Liver (tissue), 9 donors: ENCODE measurements around the gene FAM171A1. TPM values are rescaled to one million over a fixed set of nuclear protein-coding genes. Genes with fewer than 3 reads are reported as not detected.

Experiments
- DNase-seq: peaks from one replicate; pipeline ENCODE4 v3.0.0-alpha.2; 2017; ENCODE audit warnings: low spot score
- H3K27ac ChIP-seq, 2 donors: one replicate each; pipeline ENCODE4 v1.7.0; 2013; ENCODE audit warnings: inconsistent platforms in 2 of 2, low read length in 2 of 2, control low read depth in 1 of 2, low read depth in 1 of 2, mild to moderate bottlenecking in 1 of 2
- H3K27me3 ChIP-seq, 4 donors: one replicate each; pipeline versions ENCODE4 v1.6.1 to v1.7.0; 2013; ENCODE audit warnings: low read length in 3 of 4, inconsistent platforms in 1 of 4, mild to moderate bottlenecking in 1 of 4, moderate library complexity in 1 of 4; ENCODE audit not compliant: control insufficient read depth in 4 of 4, insufficient read depth in 4 of 4
- H3K36me3 ChIP-seq, 4 donors: one replicate each; pipeline versions ENCODE4 v1.6.1 to v1.7.0; 2013; ENCODE audit warnings: low read length in 3 of 4, mild to moderate bottlenecking in 3 of 4, low read depth in 1 of 4, moderate library complexity in 1 of 4; ENCODE audit not compliant: control insufficient read depth in 4 of 4, insufficient read depth in 3 of 4
- H3K4me1 ChIP-seq, 4 donors: one replicate each; pipeline versions ENCODE4 v1.6.1 to v1.7.0; 2013; ENCODE audit warnings: low read length in 3 of 4, mild to moderate bottlenecking in 3 of 4, moderate library complexity in 1 of 4; ENCODE audit not compliant: control insufficient read depth in 4 of 4, insufficient read depth in 4 of 4
- H3K4me3 ChIP-seq, 3 donors: one replicate each; pipeline versions ENCODE4 v1.6.1 to v1.7.0; 2013; ENCODE audit warnings: low read length in 3 of 3, control low read depth in 1 of 3, low read depth in 1 of 3, mild to moderate bottlenecking in 1 of 3
- H3K9ac ChIP-seq, 2 donors: one replicate each; pipeline ENCODE4 v1.7.0; 2013; ENCODE audit warnings: low read length in 2 of 2, mild to moderate bottlenecking in 2 of 2, moderate library complexity in 2 of 2, control low read depth in 1 of 2, low read depth in 1 of 2
- H3K9me3 ChIP-seq, 4 donors: one replicate each; pipeline versions ENCODE4 v1.6.1 to v1.7.0; 2013; ENCODE audit warnings: low read length in 3 of 4; ENCODE audit not compliant: control insufficient read depth in 4 of 4
- ATF3 ChIP-seq: IDR thresholded peaks from 2 replicates; pipeline ENCODE4 v1.6.1; 2016; ENCODE audit warnings: antibody characterized with exemption
- EGR1 ChIP-seq, 2 donors: IDR thresholded peaks; 2 replicates each; pipeline ENCODE4 v1.6.1; 2016 to 2018; ENCODE audit warnings: antibody characterized with exemption in 2 of 2, low read depth in 2 of 2
- FOXA1 ChIP-seq: IDR thresholded peaks from 2 replicates; pipeline ENCODE4 v1.6.1; 2016; ENCODE audit warnings: antibody characterized with exemption
- FOXA2 ChIP-seq: IDR thresholded peaks from 2 replicates; pipeline ENCODE4 v1.6.1; 2016; ENCODE audit warnings: antibody characterized with exemption
- GABPA ChIP-seq, 2 donors: IDR thresholded peaks in 1 of 2; conservative IDR thresholded peaks in 1 of 2; 2 replicates each; pipeline ENCODE4 v1.6.1; 2016; ENCODE audit warnings: antibody characterized with exemption in 2 of 2, mild to moderate bottlenecking in 1 of 2, moderate library complexity in 1 of 2
- HNF4A ChIP-seq, 2 donors: conservative IDR thresholded peaks; 2 replicates each; pipeline ENCODE4 v1.6.1; 2016; ENCODE audit warnings: antibody characterized with exemption in 2 of 2, mild to moderate bottlenecking in 2 of 2
- HNF4G ChIP-seq: IDR thresholded peaks from 2 replicates; pipeline ENCODE4 v1.6.1; 2016; ENCODE audit warnings: antibody characterized with exemption
- JUND ChIP-seq, 2 donors: IDR thresholded peaks; 2 replicates each; pipeline ENCODE4 v1.6.1; 2016; ENCODE audit warnings: antibody characterized with exemption in 2 of 2
- MAX ChIP-seq: IDR thresholded peaks from 2 replicates; pipeline ENCODE4 v1.6.1; 2016; ENCODE audit warnings: antibody characterized with exemption
- NR2F2 ChIP-seq: IDR thresholded peaks from 2 replicates; pipeline ENCODE4 v1.6.1; 2016; ENCODE audit warnings: antibody characterized with exemption
- RAD21 ChIP-seq, 2 donors: IDR thresholded peaks; 2 replicates each; pipeline ENCODE4 v1.6.1; 2016; ENCODE audit warnings: antibody characterized with exemption in 2 of 2, mild to moderate bottlenecking in 2 of 2
- REST ChIP-seq: IDR thresholded peaks from 2 replicates; pipeline ENCODE4 v1.6.1; 2016; ENCODE audit warnings: antibody characterized with exemption, mild to moderate bottlenecking
- SP1 ChIP-seq: IDR thresholded peaks from 2 replicates; pipeline ENCODE4 v1.6.1; 2018; ENCODE audit warnings: antibody characterized with exemption, mild to moderate bottlenecking
- ZBTB33 ChIP-seq: IDR thresholded peaks from 2 replicates; pipeline ENCODE4 v1.6.1; 2016; ENCODE audit warnings: antibody characterized with exemption
- WGBS: extraction: QIAGEN DNeasy Blood & Tissue Kit; methylation state at CpG from one replicate; pipeline ENCODE4 v1.1.7; 2013; 5-methylcytosine and 5-hydroxymethylcytosine counted together
- polyA plus RNA-seq, 2 donors: library from polyadenylated mRNA; stranded (reverse) in 1 of 2; unstranded in 1 of 2; fragments of 200-250 nt in 1 of 2; fragments of >200 nt in 1 of 2; fragmentation: Nextera tagmentation in 1 of 2; extraction: Ambion mirVana in 1 of 2; gene quantifications; one replicate each; pipeline versions ENCODE4 v1.2.1 to v1.2.3, GENCODE V29; 2013 to 2015
- total RNA-seq, 2 donors: library from RNA; depleted of rRNA; stranded (reverse); fragments of >200 nt; gene quantifications; one replicate each; pipeline ENCODE4 v1.2.3, GENCODE V29; 2014
- donor health status: healthy.
- donor health status: healthy.
- donor health status: healthy.
- donor health status: healthy.
- donor health status: healthy.

The FAM171A1 gene
- total and polyA plus RNA-seq, 4 donors = 2.5 to 10.2 (median 7.7) TPM

- no peak overlapping the region for H3K27ac ChIP-seq
- 98% methylated on average over 2 of the region's 2 CpGs for WGBS
- TF ChIP-seq MAX (no peak), FOXA2 (no peak), RAD21 (IDR thresholded peaks at IDR 0.05) (no peak), ZBTB33 (no peak), SP1 (no peak), HNF4A (conservative IDR thresholded peaks at IDR 0.05) (no peak), GABPA (IDR thresholded peaks at IDR 0.05 in 1 of 2, conservative IDR thresholded peaks at IDR 0.05 in 1 of 2) (no peak), JUND (IDR thresholded peaks at IDR 0.05) (no peak), REST (no peak), FOXA1 (no peak)
- no peaks in the 10 kb centered on the region for H3K9me3 ChIP-seq
- no peaks in the 10 kb centered on the region for H3K27me3 ChIP-seq
- H3K9ac ChIP-seq = no peak overlapping the region
- peaks cover 0 to 8% (median 2%) of the 10 kb centered on the region in 4 donors for H3K4me1 ChIP-seq
- no peaks in the 10 kb centered on the region for H3K36me3 ChIP-seq
- no peak for DNase-seq
- H3K4me3 ChIP-seq = no peak overlapping the region
Measured at GRCh38 chr10:15259136-15259535, 112.0 kb downstream of the FAM171A1 start.

GRCh38 chr10:15258255-15258654 is 112.8 kb downstream of the FAM171A1 start:
- H3K4me1 ChIP-seq = peaks cover 0 to 8% (median 2%) of the 10 kb centered on the region in 4 donors
- no peak overlapping the region for H3K27ac ChIP-seq
- H3K36me3 ChIP-seq = no peaks in the 10 kb centered on the region
- no peak for DNase-seq
- H3K4me3 ChIP-seq = no peak overlapping the region
- 95% methylated on average over 6 of the region's 6 CpGs for WGBS
- no peaks in the 10 kb centered on the region for H3K27me3 ChIP-seq
- H3K9ac ChIP-seq = no peak overlapping the region
- TF ChIP-seq EGR1 (IDR thresholded peaks at IDR 0.05; ENCODE audit: low read depth in 2 of 2) = no peak
- TF ChIP-seq ATF3 = no peak
- TF ChIP-seq MAX = no peak
- no peak for TF ChIP-seq NR2F2
- no peak for TF ChIP-seq HNF4G
- TF ChIP-seq FOXA1 = no peak
- no peak for TF ChIP-seq SP1
- no peaks in the 10 kb centered on the region for H3K9me3 ChIP-seq
